DMS53 treated with DMSO at 0.1 percent for 48 hours (cell line): ENCODE data around the gene NFKBIB.

Experiments used
- DNase-seq: peaks from one replicate; lab custom pipeline; 2025; ENCODE audit not compliant: unreplicated experiment; lab: John Stamatoyannopoulos, UW

The NFKBIB gene

DNA sequence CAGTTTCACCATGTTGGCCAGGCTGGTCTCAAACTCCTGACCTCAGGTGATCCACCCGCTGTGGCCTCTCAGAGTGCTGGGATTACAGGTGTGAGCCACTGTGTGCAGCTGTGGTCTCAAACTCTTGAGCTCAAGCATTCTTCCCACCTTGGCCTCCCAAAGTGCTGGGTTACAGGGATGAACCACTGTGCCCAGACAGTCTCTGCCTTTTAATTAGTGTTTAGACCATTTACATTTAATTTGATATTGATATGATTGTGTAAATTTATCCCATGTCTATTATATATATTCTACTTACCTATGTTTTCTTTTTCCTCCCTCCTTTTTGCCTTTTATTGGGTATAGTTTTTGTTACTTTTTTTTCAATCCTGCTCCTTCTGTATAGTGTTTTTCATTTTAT is 1.9 kb downstream of the NFKBIB start:
- no peak for DNase-seq

DNA sequence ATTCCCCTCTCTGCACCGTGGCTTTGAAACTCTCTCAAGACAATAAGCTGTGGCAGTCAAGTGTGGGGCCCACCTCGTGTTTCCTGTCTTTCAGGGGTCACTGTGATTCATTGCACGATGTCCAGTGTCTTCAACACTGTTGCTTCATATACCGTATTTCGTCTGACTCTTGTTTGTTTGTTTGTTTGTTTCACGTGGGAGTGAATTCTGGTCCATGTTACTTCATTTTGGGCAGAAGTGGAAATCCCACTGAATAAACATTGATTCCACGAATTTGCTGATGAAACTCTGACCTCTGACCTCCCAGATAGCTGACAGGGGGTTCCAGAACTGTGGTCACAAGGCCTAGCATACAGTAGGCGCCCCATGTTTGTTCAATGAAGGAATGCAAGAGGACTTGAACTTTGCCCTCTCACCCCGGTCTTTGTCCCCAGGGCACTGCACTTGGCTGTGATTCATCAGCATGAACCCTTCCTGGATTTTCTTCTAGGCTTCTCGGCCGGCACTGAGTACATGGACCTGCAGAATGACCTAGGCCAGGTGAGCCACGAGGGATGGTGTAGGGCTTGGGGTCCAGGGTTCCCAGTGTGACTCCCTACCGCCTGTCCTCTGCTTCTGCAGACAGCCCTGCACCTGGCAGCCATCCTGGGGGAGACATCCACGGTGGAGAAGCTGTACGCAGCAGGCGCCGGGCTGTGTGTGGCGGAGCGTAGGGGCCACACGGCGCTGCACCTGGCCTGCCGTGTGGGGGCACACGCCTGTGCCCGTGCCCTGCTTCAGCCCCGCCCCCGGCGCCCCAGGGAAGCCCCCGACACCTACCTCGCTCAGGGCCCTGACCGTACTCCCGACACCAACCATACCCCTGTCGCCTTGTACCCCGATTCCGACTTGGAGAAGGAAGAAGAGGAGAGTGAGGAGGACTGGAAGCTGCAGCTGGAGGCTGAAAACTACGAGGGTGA is 5.1 kb downstream of the NFKBIB start:
- DNase-seq = no peak

DNA sequence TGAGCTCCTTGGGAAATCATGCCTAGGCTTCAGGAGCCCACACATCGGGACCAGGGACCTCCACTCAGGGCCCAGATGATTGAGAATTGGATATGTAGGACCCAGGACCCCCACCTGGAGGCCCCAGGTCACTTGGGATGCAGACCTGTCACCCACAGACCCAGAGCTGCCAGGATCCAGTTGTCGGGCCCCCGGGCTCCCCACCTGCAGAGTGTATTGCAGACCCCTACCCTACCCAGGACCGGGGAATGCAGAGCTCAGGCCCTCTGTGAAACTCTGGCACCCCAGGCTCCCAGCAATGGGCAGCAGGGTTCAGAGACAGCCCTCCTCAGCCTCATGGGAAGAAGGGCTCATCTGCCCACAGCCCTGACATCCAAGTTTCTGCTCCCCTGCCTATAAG is 5.9 kb downstream of the NFKBIB start:
- no peak for DNase-seq

DNA sequence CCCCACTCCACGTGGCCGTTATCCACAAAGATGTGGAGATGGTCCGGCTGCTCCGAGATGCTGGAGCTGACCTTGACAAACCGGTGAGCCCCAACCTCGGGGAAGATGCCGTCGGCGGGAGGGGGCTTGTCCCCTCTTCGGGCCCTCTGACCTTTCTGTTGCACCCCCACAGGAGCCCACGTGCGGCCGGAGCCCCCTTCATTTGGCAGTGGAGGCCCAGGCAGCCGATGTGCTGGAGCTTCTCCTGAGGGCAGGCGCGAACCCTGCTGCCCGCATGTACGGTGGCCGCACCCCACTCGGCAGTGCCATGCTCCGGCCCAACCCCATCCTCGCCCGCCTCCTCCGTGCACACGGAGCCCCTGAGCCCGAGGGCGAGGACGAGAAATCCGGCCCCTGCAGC is 7.5 kb downstream of the NFKBIB start:
- DNase-seq = no peak

DNA sequence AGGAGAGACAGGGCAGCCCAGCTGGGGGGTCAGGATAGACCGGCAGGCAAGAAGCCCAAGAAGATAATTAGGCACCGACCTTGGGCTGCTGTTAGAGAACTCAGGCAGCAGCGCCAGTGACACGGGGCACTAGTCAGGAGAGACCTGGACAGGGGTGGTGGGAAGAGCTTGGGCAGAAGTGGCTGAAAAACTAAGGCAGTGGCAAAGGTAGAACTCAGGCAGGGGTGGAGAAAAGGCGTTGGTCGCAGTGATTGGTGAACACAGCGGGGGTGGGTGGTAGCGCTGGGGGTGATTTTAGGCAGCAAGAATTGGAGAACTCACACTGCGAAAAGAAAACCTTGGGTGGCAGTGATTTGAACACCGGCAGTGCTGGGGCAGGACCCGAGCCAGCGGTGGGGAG is 7.9 kb downstream of the NFKBIB start:
- no peak for DNase-seq

DNA sequence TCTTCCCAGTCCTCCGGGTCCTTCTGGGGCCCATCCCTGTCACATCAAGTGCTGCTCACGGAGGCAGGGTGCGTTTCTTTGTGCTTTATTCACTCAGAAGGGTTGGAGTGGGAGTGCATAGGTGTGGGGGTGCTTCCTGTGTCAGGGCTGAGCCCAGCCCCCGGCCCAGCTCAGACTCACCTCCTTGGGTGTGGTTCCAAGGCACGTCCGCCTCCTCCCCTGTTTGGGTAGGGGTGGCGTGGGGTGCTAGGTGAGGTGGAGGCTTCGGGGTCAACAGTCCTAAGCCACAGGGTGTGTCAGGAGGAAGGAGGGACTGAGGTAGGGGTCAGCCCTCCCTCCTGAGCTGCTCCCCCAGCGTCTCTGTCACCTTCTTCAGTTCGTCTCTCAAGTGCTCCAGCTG is 9.1 kb downstream of the NFKBIB start:
- DNase-seq = no peak

DNA sequence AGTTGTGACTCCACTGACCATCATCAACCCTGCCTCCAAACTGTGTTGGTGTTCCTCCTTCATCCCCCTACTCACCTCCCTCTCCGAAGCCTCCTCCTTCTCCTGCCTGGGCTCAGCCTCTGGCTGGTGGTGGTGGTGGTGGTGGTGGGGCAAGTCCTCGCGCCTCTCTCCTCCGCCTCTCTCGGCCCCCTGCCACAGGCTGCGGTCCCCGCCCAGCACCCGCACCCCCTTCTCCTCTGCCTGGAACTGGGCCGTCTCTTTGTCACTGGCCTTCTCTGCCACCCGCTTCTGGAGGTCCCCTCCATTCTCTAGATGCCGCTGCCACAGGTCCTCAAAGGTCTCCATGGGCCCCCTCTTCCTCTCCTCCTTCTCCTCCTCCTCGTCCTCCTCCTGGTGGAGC is 10.7 kb downstream of the NFKBIB start:
- no peak for DNase-seq

DNA sequence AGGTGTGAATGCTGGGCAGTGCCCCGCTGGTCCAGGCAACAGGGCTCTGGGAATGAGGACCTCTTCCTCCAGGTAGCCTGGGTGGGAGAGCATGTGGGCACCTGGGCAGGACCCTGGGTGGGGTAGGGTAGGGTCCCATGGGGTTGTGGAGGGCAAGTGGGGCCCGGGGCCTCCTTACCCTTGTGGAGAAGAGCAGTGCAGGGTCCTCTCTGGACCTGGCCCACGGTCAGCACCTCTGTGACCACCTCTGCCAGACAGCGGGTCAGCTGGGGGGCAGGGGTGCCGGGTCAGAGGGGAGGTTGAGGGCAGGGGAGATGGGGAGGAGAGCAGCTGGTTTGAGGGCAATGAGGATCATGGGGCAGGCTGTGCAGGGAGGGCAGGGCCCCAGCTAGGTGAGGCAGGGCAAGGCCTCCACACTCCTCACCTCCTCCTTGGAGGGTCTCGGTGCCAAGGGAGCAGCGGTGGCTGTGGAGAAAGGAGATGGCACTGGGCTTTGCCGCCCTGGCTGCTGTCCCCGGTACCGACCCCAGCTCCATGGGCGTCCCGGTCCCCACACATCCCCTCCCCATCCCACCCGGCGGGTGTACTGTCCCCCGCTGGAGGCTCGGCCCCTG is 11.7 kb downstream of the NFKBIB start:
- no peak for DNase-seq

DNA sequence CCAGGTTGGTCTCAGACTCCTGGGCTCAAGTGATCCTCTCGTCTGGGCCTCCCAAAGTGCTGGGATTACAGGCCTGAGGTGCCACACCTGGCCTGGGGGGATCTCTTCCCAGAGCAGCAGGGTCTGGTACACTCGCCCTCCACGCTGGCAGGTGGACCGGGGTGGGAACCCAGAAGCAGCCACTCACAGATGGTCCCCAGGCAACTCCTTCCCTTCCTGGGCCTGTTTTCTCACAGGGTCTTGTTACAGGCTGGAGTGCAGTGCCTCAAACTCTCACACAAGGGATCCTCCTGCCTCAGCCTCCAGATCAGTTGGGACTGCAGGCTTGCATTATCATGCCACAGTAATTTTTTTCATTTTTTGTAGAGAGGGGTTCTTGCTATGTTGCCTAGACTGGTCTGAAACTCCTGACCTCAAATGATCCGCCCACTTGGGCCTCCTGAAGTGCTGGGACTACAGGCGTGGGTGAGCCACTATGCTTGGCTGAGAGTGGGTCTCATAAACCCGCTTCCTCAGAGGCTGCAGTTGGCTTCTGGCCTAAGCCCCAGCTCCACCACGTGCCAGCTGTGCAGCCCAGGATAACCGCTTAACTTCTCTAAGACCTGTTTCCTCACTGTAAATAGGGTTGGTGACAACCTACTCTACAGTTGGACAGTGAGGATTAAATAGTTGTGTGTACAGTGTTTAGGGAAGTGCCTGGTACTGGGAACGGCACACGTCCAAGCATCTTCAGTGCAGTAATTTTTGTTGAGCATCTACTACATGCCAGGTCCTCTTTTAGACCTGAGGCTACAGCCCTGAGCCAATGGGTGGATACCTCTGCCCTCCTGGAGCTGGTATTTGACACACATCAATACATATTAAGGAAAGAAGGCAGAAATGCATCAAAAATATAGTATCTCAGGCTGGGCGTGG is 13.1 kb downstream of the NFKBIB start:
- no peak for DNase-seq

DNA sequence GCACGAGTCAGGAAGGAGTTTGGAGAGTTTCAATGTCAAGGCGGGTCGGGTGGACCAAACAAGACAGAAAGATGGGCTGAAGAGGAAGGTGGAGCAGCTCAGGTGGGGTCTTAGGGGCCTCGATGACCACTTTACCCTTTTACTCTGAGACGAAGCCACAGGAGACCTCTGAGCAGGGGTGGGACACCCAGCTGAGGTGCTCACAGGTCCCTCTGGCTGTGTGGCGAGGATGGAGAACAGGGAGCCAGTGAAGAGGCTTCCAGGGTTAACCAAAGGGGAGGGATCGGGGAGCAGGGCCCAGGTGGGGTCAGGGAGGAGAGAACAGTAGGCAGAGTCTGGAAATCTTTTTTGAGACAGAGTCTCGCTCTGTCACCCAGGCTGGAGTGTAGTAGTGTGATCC is 14.2 kb downstream of the NFKBIB start:
- no peak for DNase-seq

DNA sequence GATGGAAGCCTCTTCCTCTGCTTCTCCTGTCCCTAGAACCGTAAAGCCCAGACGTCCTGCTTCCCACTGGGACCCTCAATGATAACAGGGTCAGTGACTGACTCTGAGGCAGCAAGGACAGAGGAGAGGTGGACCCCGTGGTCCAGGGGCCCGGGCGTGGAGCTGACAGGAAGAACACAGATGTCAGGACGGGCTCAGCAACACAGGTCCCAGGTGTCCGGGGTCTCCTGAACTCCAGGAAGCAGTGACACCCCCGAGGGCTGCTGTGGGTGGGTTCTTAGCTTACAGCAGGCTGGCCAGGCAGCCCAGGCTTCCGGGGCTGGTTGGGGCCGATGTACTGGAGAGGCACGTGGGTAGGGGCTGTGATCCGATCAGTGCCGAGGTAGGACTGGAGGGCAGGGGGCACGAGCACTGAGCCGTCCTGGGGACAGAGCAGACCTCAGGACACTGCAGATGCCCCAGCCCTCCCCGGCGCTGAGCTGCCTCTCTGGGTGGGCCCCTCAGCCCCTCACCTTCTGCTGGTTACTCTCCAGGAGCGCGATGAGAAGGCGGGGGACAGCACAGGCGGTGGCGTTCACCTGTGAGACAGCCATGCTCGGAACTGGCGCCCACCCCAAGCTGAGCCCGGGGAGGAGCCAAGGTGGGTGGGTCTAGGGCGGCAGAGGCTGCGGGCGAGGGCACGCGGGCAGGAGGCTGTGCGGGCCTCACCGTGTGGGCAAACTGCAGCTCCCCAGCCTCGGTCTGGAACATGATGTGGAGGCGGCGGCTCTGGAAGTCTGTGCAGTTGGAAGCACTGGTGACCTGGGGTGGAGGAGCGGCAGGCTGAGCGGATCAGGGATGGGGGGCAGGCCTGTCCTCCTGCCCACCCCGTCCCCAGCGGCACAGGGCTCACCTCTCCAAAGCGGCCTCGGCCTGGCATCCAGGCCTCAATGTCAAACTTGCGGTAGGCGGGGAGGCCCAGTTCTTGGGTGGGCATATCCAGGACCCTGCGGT is 15.9 kb downstream of the NFKBIB start:
- no peak for DNase-seq

DNA sequence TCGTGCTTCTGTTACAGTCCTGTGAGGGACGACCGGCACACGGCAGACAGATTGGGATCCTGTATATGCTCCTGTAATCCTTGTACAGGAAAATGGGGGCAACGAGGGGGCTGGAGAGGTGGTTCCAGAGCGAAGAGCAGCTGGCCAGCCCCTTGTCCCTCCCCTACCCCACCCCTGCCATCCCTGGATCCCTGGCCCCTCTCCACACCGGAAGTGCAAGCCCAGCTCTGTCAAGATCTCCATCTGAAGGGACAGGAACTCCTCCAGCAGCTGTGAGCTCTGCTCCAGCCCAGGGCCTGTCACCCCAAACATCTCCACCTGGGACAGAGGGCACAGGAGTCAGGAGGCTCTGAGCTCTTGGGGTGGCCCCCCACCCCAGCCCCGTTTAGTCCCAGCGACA is 17.7 kb downstream of the NFKBIB start:
- DNase-seq = no peak

DNA sequence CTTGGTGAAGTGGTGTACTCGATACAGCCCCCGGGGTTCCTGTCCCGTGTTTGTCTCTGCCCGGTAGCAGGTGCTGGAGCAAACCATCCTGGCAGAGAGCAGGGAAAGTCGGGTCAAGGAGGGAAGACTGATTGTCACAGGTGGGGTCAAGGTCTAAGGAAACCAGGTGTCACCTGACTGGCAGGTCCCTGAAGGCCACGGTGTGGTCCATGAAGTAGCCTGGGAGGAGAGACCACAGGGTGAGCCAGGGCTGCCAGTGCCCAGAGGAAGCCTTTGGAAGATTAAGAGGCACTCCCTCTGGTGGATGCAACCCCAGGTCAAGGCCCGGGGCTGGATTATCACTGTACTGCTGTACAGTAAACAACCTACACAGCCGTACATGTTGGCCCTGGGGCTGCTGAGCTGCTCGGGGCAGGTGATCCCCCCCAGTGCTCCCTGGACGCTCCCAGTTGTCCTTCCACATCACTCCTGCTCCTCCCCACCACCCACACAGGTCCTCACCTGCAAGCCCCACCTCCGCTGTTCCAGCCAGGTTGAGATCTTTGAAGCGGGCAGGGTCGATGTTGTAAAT is 18.2 kb downstream of the NFKBIB start:
- no peak for DNase-seq

DNA sequence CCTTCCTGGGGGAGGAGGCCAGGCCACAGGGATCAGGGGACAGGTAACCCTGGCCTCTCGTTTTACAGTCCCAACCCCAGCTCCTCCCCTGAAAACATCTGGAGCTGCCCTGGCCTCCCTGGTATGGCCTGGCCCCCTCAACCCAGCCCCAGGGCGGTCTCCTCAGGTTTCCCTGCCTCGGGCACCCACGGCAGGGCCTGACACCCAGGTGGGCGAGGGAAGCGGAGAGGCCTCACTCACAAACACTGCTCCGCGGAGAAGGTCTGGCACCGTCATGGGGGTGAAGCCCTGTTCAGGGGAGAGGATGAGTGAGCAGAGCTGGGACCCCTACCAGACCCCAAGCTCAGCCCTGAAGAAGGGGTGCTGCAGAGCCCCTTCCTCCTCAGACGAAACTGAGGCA is 18.8 kb downstream of the NFKBIB start:
- DNase-seq = no peak

DNA sequence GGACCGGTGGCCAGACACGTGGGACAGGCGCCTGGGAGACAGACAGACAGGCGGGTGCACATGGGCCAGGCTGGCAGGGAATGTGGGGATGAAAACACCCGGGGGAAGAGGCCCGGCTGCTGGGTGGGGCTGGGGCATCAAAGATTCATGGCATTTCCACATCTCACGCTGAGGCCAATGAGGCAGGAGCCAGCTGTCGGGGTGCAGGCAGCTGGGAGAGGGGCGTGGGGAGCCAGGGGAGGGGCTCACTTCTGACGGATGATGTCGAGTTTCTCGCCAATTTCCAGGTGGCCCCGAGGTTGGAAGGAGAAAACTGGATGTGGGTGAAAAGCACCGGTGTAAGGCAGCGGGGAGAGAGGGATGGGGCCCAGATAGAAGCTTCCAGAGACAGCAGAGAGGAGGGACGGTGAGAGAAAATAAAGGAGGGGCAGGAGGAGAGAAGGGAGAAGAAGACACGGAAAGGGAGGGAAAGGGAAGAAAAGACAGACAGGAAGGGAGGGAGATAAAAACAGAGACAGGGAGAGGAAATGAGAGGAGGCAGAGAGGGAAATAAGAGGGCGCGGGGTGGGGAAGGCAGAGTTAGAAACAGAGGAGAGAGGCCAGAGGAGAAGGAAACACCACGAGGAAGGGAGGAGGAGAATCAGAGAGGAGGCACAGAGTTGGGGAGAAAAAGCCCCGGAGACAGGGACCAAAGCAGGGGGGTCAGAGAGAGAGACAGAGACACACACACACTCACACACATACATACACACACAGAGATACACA is 20.2 kb downstream of the NFKBIB start:
- DNase-seq = no peak

DNA sequence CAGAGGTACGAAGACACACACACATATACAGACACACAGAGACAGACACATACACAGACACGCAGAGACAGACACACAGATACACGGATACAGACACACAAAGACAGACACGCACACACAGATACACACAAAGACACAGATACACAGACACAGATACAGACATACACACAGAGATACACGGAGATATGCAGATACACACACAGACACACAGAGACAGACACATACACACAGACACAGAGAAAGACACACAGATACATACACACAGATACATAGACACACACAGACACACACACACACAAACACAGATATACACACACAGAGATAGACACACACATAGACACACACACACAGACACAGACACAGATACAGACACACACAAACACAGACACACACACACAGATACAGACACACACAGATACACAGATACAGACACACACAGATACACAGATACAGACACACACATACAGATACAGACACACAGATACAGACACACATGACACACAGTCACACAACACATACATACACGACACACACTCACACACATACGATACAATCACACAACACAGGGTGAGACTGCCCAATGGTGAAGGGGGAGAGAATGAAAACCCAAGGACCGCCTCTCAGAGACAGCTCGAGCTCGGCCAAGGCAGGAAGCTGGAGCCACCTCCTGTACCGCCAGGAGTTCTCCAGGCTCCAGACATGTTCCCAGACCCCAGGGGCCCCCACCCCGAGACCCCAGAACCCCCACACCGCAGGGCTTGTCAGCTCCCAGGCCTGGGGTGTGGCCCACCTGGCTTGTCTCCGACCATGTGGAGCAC is 21.0 kb downstream of the NFKBIB start:
- no peak for DNase-seq

DNA sequence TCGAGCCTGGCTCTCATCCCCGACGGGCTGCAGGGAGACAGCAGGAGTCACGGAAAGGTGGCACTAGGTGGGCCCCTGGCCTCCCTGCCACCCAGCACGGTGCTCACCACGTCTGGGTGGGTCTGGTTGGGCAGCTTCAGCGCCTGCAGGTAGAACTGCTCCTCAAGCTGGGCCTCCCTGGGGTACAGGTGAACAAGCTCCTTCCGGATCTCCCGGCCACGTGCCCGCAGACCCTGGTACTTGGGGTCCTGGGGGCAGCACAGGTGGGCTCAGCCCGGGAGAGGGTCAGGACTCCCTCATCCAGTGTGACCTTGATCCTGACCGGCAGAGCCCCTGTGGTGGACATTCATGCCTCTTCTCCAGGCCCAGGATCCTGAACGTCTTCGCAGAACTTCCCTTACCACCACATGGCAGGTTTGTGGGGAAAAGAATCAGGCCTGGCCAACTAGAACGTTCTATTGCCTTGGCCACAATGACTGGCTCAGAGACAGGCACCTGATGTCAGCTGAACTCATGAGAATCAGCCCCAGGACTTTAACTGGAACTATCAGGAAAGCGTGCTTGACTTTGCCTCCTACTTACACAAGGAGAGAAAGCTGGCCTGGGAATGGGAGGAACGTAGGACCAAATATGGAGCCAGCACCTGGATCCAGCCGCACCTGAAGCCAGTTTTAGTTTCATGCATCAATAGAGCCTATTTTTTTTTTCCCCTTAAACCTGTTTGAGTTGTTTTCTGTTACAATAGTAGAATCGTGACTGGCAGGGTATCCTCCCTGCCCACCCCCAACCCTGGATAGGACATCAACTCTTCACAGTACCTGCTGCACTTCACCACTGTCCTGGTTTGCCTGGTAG is 21.9 kb downstream of the NFKBIB start:
- DNase-seq = no peak
